Mesendoderm (in vitro differentiated cells): ENCODE data around the gene NFKBIA.
A peak's percentile ranks its signal among the peaks of the same experiment; 100 is the strongest.
"Not testable (repeated sequence)": the region's sequence is repeated elsewhere in the genome, so short reads cannot be mapped to it uniquely, and the experiment has no call there.

Experiments used
- DNase-seq: peaks from one replicate; pipeline ENCODE4 v3.0.0; 2013
- H2AK5ac ChIP-seq: 2 replicates; pipeline ENCODE4 v1.6.1; 2013; ENCODE audit warnings: low read length, inconsistent platforms
- H2BK120ac ChIP-seq: 2 replicates; pipeline ENCODE4 v1.6.1; 2013; ENCODE audit warnings: low read depth, mild to moderate bottlenecking, low read length, moderate library complexity, mixed read lengths
- H2BK15ac ChIP-seq: replicated peaks from 2 replicates; pipeline ENCODE4 v1.6.1; 2013; ENCODE audit warnings: low read depth, mild to moderate bottlenecking, moderate library complexity
- H2BK5ac ChIP-seq: 2 replicates; pipeline ENCODE4 v1.6.1; 2013; ENCODE audit warnings: low read length, inconsistent platforms
- H3K18ac ChIP-seq: 2 replicates; pipeline ENCODE4 v1.6.1; 2013; ENCODE audit warnings: mild to moderate bottlenecking, low read length, mixed read lengths
- H3K23ac ChIP-seq: one replicate; pipeline ENCODE4 v1.6.1; 2013; ENCODE audit warnings: low read length
- H3K27ac ChIP-seq: 2 replicates; pipeline ENCODE4 v1.5.1; 2013; ENCODE audit warnings: low read depth, mild to moderate bottlenecking, inconsistent platforms, low read length, moderate library complexity
- H3K27me3 ChIP-seq: 2 replicates; pipeline ENCODE4 v1.6.1; 2013; ENCODE audit warnings: low read length, control low read depth, mild to moderate bottlenecking, inconsistent platforms; ENCODE audit not compliant: insufficient read depth, poor library complexity
- H3K36me3 ChIP-seq: 2 replicates; pipeline ENCODE4 v1.6.1; 2013; ENCODE audit warnings: low read length, inconsistent platforms; ENCODE audit not compliant: control insufficient read depth, insufficient read depth
- H3K4ac ChIP-seq: one replicate; pipeline ENCODE4 v1.6.1; 2013; ENCODE audit warnings: low read depth, mild to moderate bottlenecking, low read length, moderate library complexity
- H3K4me1 ChIP-seq: 2 replicates; pipeline ENCODE4 v1.6.1; 2013; ENCODE audit warnings: low read depth, low read length, inconsistent platforms; ENCODE audit not compliant: control insufficient read depth
- H3K4me2 ChIP-seq: 2 replicates; pipeline ENCODE4 v1.6.1; 2013; ENCODE audit warnings: low read length
- H3K4me3 ChIP-seq: 2 replicates; pipeline ENCODE4 v1.5.1; 2013; ENCODE audit warnings: mild to moderate bottlenecking, low read length
- H3K56ac ChIP-seq: one replicate; pipeline ENCODE4 v1.6.1; 2013; ENCODE audit warnings: low read length
- H3K79me1 ChIP-seq: 2 replicates; pipeline ENCODE4 v1.6.1; 2013; ENCODE audit warnings: low read length, inconsistent platforms
- H3K79me2 ChIP-seq: 2 replicates; pipeline ENCODE4 v1.6.1; 2013; ENCODE audit warnings: mild to moderate bottlenecking, low read length; ENCODE audit not compliant: control insufficient read depth, insufficient read depth
- H3K9ac ChIP-seq: 2 replicates; pipeline ENCODE4 v1.6.1; 2013; ENCODE audit warnings: low read length, inconsistent platforms
- H4K5ac ChIP-seq: one replicate; pipeline ENCODE4 v1.6.1; 2013; ENCODE audit warnings: low read length
- H4K8ac ChIP-seq: one replicate; pipeline ENCODE4 v1.6.1; 2013; ENCODE audit warnings: low read depth, mild to moderate bottlenecking, control low read depth, low read length, moderate library complexity
- WGBS: extraction: QIAGEN DNeasy Blood & Tissue Kit; methylation state at CpG from one replicate; pipeline ENCODE4 v1.1.7; 2013; ENCODE audit warnings: low lambda C conversion rate, missing lambda C conversion rate; ENCODE audit not compliant: insufficient coverage; ENCODE audit errors: extremely low coverage; 5-methylcytosine and 5-hydroxymethylcytosine counted together

Gene NFKBIA

DNA sequence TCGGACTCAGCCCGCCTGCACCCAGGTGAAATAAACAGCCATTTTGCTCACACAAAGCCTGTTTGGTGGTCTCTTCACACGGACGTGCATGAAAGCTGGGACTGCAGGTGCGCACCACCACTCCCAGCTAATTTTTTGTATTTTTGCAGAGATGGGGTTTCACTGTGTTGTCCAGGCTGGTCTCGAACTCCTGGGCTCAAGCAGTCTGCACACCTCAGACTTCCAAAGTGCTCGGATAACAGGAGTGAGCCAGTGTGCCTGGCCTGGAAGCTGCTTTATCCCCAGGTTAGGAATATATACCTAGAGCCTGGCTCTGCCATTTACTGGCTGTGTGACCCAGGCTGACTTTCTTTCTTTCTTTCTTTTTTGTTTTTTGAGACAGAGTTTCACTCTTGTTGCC lies 7.9 kb downstream of the NFKBIA start:
- not testable (repeated sequence) for H3K18ac ChIP-seq, H4K5ac ChIP-seq, H3K56ac ChIP-seq, H2BK120ac ChIP-seq, H3K27me3 ChIP-seq, H3K79me2 ChIP-seq, H3K9ac ChIP-seq, H3K79me1 ChIP-seq, H3K23ac ChIP-seq, H2BK5ac ChIP-seq, DNase-seq, H2AK5ac ChIP-seq, H3K4me2 ChIP-seq, H4K8ac ChIP-seq, H3K4me3 ChIP-seq, H2BK15ac ChIP-seq, H3K36me3 ChIP-seq, H3K27ac ChIP-seq, H3K4ac ChIP-seq, H3K4me1 ChIP-seq
- no CpG with 5 or more reads among the region's 7 CpGs for WGBS

DNA sequence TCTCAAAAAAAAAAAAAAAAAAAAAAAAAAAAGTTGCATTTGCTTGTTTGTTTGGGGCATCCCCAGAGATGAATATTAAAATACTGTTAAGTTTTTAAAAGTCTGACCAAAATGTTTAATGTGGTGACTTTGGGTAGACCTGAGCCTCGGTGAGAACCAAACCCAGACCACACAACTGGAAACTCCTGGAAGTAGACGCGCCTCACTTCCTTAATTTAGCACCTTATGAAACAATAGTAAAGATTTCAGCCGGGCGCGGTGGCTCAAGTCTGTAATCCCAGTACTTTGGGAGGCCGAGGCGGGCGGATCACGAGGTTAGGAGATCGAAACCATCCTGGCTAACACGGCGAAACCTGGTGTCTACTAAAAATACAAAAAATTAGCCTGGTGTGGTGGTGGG lies 9.3 kb downstream of the NFKBIA start:
- Histone ChIP-seq H3K9ac (no peak overlapping the region), H4K5ac (no peak overlapping the region), H2AK5ac (no peak overlapping the region), H3K4me3 (no peak overlapping the region), H3K79me2 (no peaks in the 10 kb centered on the region), H3K18ac (no peak overlapping the region), H3K23ac (no peak overlapping the region), H3K27me3 (no peaks in the 10 kb centered on the region), H3K27ac (no peak overlapping the region), H3K4ac (no peak overlapping the region), H3K56ac (no peak overlapping the region), H2BK120ac (no peak overlapping the region), H2BK15ac (no peak overlapping the region), H2BK5ac (no peak overlapping the region), H3K79me1 (no peaks in the 10 kb centered on the region), H3K4me1 (peaks cover 14% of the 10 kb centered on the region), H3K36me3 (no peaks in the 10 kb centered on the region), H4K8ac (no peak overlapping the region), H3K4me2 (no peak overlapping the region)
- no peak for DNase-seq
- WGBS, result no CpG with 5 or more reads among the region's 13 CpGs

DNA sequence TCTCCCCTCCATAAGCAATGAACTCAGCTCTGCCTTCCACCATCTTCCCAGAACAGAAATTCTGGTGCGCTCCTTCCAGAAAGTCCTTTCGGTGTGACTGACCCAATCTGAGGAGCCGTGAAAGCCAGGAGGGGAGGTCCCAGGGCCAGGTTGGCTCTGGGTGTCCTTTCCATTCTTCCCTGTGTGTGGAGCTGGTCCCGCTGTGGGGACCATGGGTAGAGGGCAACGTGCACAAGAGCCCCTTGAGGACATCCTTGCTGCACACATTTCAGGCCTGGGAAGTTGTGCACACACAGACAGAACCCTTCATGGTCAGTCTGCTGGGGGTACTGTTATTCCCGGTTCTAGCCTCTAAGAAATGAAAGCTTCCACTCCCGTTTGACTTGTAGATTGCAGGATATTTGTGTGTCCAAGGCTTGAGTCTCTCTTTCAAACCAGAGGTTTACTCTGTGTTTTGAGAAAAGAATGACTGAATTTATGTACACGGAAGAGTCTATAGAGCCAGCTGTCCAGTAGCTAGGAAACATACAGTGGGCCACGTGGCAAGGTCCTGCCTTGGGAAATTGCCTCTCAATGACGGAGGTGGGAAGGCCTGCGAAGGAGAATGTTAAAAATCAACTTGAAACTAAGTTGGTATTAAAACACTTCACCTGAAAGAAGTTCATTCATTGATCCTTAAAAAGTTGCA lies 10.1 kb downstream of the NFKBIA start:
- Histone ChIP-seq H3K4me1 (peaks cover 14% of the 10 kb centered on the region), H3K27me3 (no peaks in the 10 kb centered on the region), H4K8ac (no peak overlapping the region), H3K79me2 (no peaks in the 10 kb centered on the region), H2BK15ac (no peak overlapping the region), H4K5ac (no peak overlapping the region), H3K9ac (no peak overlapping the region), H2BK120ac (no peak overlapping the region), H3K27ac (no peak overlapping the region), H3K36me3 (no peaks in the 10 kb centered on the region), H2AK5ac (no peak overlapping the region), H3K18ac (no peak overlapping the region), H3K4me2 (no peak overlapping the region), H2BK5ac (no peak overlapping the region), H3K4ac (no peak overlapping the region), H3K4me3 (no peak overlapping the region), H3K23ac (no peak overlapping the region), H3K56ac (no peak overlapping the region), H3K79me1 (no peaks in the 10 kb centered on the region)
- no peak for DNase-seq
- WGBS, result no CpG with 5 or more reads among the region's 11 CpGs

DNA sequence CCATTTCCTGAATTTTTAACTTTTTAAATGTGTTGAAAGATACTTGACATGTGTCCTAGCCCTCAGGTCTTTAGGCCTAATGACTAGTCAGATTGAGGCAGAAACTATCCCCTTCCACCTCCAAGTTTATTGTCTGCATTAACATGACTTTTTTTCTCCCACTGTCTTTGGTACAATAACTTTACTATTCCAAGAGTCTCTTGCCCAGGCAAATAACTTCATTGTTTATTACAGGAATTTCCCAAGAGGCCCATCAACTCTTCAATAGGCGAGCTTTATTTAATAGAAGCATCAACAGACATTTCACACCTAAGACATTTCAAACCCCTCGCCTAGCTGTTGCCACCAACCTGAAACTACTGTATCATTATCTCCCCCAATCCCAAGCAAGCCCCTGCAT lies 10.7 kb downstream of the NFKBIA start:
- Histone ChIP-seq H2BK5ac (no peak overlapping the region), H3K4me3 (no peak overlapping the region)
- WGBS, result no CpG with 5 or more reads among the region's 2 CpGs

DNA sequence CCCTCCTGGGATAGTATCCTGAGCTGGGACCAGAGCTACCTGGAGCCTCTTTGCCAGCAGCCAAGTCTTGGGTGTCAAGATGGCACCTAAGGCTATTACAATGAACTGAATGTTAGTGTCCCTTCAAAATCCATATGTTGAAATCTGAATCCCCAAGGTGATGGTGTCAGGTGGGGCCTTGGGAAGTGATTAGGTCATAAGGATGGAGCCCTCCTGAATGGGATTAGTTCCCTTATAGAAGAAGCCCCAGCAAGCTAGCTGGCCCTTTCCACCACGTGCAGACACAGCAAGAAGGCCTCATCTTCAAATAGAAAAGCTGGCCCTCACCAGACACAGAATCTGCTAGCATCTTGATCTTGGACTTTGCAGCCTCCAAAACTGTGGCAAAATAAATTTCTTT lies 12.4 kb downstream of the NFKBIA start:
- H2BK120ac ChIP-seq, result no peak overlapping the region
- peaks cover 7% of the 10 kb centered on the region for H3K4me1 ChIP-seq
- H2BK5ac ChIP-seq, result no peak overlapping the region
- H3K36me3 ChIP-seq, result no peaks in the 10 kb centered on the region
- H3K79me1 ChIP-seq, result no peaks in the 10 kb centered on the region
- no peak overlapping the region for H3K9ac ChIP-seq
- DNase-seq, result no peak
- no peaks in the 10 kb centered on the region for H3K27me3 ChIP-seq
- H3K4me2 ChIP-seq, result no peak overlapping the region
- no peak overlapping the region for H3K23ac ChIP-seq
- no peak overlapping the region for H3K18ac ChIP-seq
- no peak overlapping the region for H3K4me3 ChIP-seq
- WGBS, result no CpG with 5 or more reads among the region's 1 CpG
- no peak overlapping the region for H3K56ac ChIP-seq
- H2BK15ac ChIP-seq, result no peak overlapping the region
- no peak overlapping the region for H4K8ac ChIP-seq
- H3K79me2 ChIP-seq, result no peaks in the 10 kb centered on the region
- no peak overlapping the region for H3K27ac ChIP-seq
- no peak overlapping the region for H2AK5ac ChIP-seq
- no peak overlapping the region for H4K5ac ChIP-seq
- no peak overlapping the region for H3K4ac ChIP-seq

More for the DNA sequence above, 10.7 kb downstream of the NFKBIA start:
- no peaks in the 10 kb centered on the region for H3K36me3 ChIP-seq
- H3K23ac ChIP-seq, result no peak overlapping the region
- H3K27ac ChIP-seq, result no peak overlapping the region
- H4K8ac ChIP-seq, result no peak overlapping the region
- DNase-seq, result no peak
- H3K4ac ChIP-seq, result no peak overlapping the region
- H3K56ac ChIP-seq, result no peak overlapping the region
- no peak overlapping the region for H3K18ac ChIP-seq
- no peak overlapping the region for H2BK15ac ChIP-seq
- no peak overlapping the region for H3K4me2 ChIP-seq
- H3K79me2 ChIP-seq, result no peaks in the 10 kb centered on the region
- H3K4me1 ChIP-seq, result peaks cover 14% of the 10 kb centered on the region
- no peak overlapping the region for H3K9ac ChIP-seq
- H3K79me1 ChIP-seq, result no peaks in the 10 kb centered on the region
- H2BK120ac ChIP-seq, result no peak overlapping the region
- no peak overlapping the region for H2AK5ac ChIP-seq
- no peaks in the 10 kb centered on the region for H3K27me3 ChIP-seq
- no peak overlapping the region for H4K5ac ChIP-seq

DNA sequence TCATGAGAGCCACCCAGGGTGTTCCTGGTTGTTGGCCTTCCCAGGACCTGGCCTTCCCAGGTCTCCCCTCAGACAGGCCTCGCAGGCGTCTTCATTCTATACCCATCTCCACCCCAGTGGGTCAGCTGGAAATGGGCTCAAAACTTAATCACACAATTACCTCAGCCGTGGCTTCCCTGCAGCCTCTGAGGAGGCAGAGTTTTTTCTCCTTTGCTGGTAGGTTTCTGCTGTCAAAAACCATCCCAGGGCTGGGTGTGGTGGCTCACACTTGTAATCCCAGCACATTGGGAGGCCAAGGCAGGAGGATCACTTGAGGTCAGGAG lies 13.2 kb downstream of the NFKBIA start:
- H3K4me3 ChIP-seq, result no peak overlapping the region
- no peak for DNase-seq
- no peak overlapping the region for H2BK15ac ChIP-seq
- H3K79me1 ChIP-seq, result no peaks in the 10 kb centered on the region
- H3K36me3 ChIP-seq, result no peaks in the 10 kb centered on the region
- no peak overlapping the region for H4K5ac ChIP-seq
- no peak overlapping the region for H4K8ac ChIP-seq
- no peak overlapping the region for H2AK5ac ChIP-seq
- H3K23ac ChIP-seq, result no peak overlapping the region
- H3K4me2 ChIP-seq, result no peak overlapping the region
- H3K4ac ChIP-seq, result no peak overlapping the region
- WGBS, result no CpG with 5 or more reads among the region's 3 CpGs
- no peaks in the 10 kb centered on the region for H3K79me2 ChIP-seq
- H2BK5ac ChIP-seq, result no peak overlapping the region
- H3K18ac ChIP-seq, result no peak overlapping the region
- no peaks in the 10 kb centered on the region for H3K27me3 ChIP-seq
- no peak overlapping the region for H3K9ac ChIP-seq
- no peak overlapping the region for H3K56ac ChIP-seq
- H2BK120ac ChIP-seq, result peak overlapping the region; percentile 32
- no peak overlapping the region for H3K27ac ChIP-seq
- H3K4me1 ChIP-seq, result peaks cover 7% of the 10 kb centered on the region
